Measurements from ENCODE around the gene MAP10.

MAP10 gene

DNA sequence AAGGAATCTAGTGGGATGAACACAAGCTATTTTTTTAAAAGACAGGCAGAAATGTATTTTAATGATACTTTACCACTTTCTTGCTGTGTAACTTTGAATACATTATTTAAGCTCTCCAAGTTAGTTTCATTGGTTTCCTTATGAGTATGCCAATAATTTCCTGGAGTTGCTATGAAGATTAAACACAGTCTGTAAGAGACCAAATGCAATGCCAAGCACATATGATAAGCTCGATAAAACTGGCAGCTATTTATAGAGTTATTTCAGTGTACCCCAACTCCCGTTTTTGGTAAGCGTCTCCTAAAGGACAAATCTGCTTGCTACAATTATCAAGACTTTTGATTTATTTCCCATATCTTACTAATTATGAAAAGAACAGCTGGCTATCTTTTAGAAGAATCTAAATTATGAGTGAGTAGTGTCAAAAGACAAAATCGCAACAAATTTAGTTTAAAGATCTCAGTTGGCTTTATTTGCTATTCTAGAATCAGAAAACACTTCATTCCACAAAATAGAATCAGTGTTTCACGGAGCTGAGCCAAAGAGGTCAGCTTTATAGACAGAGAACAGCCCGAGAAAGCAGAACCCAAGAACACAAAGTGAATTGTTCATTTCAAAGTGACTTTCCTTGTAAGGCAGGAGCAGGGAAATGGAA is 7.2 kb upstream of the MAP10 start:
- Histone ChIP-seq H3K27ac (no peak overlapping the region), H3K4me3 (peak overlapping the region; percentile 30)
- TF ChIP-seq, protein P1, sequence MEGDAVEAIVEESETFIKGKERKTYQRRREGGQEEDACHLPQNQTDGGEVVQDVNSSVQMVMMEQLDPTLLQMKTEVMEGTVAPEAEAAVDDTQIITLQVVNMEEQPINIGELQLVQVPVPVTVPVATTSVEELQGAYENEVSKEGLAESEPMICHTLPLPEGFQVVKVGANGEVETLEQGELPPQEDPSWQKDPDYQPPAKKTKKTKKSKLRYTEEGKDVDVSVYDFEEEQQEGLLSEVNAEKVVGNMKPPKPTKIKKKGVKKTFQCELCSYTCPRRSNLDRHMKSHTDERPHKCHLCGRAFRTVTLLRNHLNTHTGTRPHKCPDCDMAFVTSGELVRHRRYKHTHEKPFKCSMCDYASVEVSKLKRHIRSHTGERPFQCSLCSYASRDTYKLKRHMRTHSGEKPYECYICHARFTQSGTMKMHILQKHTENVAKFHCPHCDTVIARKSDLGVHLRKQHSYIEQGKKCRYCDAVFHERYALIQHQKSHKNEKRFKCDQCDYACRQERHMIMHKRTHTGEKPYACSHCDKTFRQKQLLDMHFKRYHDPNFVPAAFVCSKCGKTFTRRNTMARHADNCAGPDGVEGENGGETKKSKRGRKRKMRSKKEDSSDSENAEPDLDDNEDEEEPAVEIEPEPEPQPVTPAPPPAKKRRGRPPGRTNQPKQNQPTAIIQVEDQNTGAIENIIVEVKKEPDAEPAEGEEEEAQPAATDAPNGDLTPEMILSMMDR (IDR thresholded peaks at IDR 0.05) = no peak
- no peak for DNase-seq (ENCODE audit: low spot score)

- TF ChIP-seq, protein P1 (IDR thresholded peaks at IDR 0.05) = no peak
- H3K4me3 ChIP-seq = no peak overlapping the region
- no peak overlapping the region for H3K27ac ChIP-seq
- DNase-seq (ENCODE audit: low spot score) = no peak
These were observed 6.3 kb upstream of the MAP10 start for GRCh38 chr1:232798920-232799319.

- TF ChIP-seq, protein P1 (IDR thresholded peaks at IDR 0.05) = no peak
- no peak for DNase-seq (ENCODE audit: low spot score)
- Histone ChIP-seq H3K27ac (no peak overlapping the region), H3K4me3 (peak overlapping the region; percentile 82)
These were observed 932 bp downstream of the MAP10 start for GRCh38 chr1:232806186-232806510.

DNA sequence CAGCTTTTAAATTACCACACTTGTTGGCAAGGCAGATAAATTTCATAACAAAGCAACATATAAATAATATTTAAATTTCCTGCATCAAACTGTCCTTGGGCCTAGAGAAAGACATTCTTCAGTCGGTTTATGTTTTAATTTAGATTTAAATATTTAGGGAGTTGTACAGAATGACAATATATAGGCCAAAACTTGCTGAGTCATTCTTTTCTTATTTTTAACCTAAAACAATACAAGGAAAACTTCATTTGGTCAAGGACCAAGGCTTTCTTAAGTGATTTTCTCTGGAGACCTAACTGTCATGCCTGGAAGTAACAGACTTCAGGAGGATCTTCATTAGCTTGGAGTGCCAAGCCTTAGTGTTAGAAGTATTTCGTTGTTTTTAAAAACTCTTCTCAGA is 5.6 kb downstream of the MAP10 start:
- Histone ChIP-seq H3K4me3 (no peak overlapping the region), H3K27ac (no peak overlapping the region)
- TF ChIP-seq, protein P1 (IDR thresholded peaks at IDR 0.05) = no peak
- DNase-seq (ENCODE audit: low spot score) = no peak

GRCh38 chr1:232812560-232812959 is 7.3 kb downstream of the MAP10 start:
- TF ChIP-seq, protein P1 (IDR thresholded peaks at IDR 0.05) = no peak
- Histone ChIP-seq H3K27ac (no peak overlapping the region), H3K4me3 (no peak overlapping the region)
- no peak for DNase-seq (ENCODE audit: low spot score)

- TF ChIP-seq, protein P1 (IDR thresholded peaks at IDR 0.05) = no peak
- no peak overlapping the region for H3K4me3 ChIP-seq
- DNase-seq (ENCODE audit: low spot score) = no peak
These were observed 7.9 kb downstream of the MAP10 start for GRCh38 chr1:232813097-232813496.

GRCh38 chr1:232813760-232814159 is 8.5 kb downstream of the MAP10 start:
- TF ChIP-seq, protein P1 (IDR thresholded peaks at IDR 0.05) = no peak
- Histone ChIP-seq H3K27ac (no peak overlapping the region), H3K4me3 (no peak overlapping the region)
- no peak for DNase-seq (ENCODE audit: low spot score)

More at GRCh38 chr1:232813097-232813496, 7.9 kb downstream of the MAP10 start:
- H3K27ac ChIP-seq = no peak overlapping the region

All from coronary artery (tissue), 2 donors.